ENCODE measurements around the gene OTUD1. TPM values are rescaled to one million over a fixed set of nuclear protein-coding genes. Genes with fewer than 3 reads are reported as not detected.

Gene OTUD1
- total and polyA plus RNA-seq, 10 of the 15 experiments (the other 5 are each of a cell fraction or from before 2014, with no cell fraction given) = 0.18 to 1.6 (median 0.63) TPM; not detected in 1

DNA sequence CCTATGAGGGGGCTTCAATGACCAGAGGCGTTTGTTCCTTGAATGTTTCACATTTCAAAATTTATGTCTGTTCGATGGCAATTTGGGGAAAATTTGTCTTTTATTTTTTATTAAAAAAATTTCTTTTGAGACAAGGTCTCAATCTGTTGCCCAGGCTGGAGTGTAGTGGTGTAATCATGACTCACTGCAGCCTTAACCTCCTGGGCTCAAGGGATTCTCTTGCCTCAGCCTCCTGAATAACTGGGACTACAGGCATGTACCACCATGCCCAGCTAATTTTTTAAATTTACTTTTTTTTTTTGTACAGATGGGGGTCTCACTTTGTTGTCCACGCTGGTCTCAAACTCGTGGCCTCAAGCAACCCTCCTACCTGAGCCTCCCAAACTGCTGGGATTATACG lies 39.7 kb downstream of the OTUD1 start (continued):
- TF ChIP-seq, protein P1, sequence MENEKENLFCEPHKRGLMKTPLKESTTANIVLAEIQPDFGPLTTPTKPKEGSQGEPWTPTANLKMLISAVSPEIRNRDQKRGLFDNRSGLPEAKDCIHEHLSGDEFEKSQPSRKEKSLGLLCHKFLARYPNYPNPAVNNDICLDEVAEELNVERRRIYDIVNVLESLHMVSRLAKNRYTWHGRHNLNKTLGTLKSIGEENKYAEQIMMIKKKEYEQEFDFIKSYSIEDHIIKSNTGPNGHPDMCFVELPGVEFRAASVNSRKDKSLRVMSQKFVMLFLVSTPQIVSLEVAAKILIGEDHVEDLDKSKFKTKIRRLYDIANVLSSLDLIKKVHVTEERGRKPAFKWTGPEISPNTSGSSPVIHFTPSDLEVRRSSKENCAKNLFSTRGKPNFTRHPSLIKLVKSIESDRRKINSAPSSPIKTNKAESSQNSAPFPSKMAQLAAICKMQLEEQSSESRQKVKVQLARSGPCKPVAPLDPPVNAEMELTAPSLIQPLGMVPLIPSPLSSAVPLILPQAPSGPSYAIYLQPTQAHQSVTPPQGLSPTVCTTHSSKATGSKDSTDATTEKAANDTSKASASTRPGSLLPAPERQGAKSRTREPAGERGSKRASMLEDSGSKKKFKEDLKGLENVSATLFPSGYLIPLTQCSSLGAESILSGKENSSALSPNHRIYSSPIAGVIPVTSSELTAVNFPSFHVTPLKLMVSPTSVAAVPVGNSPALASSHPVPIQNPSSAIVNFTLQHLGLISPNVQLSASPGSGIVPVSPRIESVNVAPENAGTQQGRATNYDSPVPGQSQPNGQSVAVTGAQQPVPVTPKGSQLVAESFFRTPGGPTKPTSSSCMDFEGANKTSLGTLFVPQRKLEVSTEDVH (IDR thresholded peaks at IDR 0.05; ENCODE audit: low read depth, partially characterized antibody) = no peak

DNA sequence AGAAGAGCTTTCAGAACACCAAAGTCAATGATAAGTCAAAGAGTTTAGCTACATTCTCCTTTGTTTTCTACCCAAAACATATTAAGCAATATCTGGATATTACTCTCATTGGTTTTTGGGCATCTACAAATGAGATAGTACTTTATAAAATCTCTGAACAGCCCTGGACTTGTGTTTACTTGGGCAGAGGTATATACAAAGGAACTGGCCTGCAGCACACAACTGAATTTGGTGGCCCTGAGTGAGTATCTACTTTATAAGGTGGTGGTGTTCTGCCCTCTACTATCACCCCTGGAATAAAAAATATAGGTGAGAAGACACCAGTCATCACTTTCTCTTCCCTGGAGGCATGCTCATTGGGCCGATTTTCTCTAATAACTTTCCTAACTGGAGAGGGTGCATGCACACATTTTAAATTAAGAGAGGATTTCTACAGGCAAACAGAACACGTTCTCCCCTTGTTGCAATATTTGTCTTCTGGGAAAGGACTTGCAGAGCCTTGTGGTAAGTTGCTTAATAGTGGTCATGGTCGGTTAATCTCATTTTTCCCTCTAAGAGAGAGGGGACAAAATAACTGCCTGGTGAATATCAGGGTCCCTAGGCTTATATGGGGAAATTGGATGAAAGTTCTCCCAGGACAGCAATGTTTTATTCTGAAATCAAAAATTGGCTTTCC lies 41.1 kb downstream of the OTUD1 start:
- no peak overlapping the region for H3K4me2 ChIP-seq (ENCODE audit: control insufficient read depth, insufficient read depth)
- no peaks in the 10 kb centered on the region for H3K79me2 ChIP-seq (ENCODE audit: control insufficient read depth, insufficient read depth, low read length)
- DNase-seq (ENCODE audit: low read depth, low spot score) = no peak
- no peak overlapping the region for H3K4me3 ChIP-seq
- SMC1A ChIA-PET (ENCODE audit: uncharacterized antibody, unreplicated experiment) = no interaction called here
- H3K36me3 ChIP-seq (ENCODE audit: control insufficient read depth in 2 of 2, insufficient read depth in 2 of 2, low read length in 1 of 2) = no peaks in the 10 kb centered on the region
- intact Hi-C loops (cut with micrococcal nuclease; ENCODE audit: unreplicated experiment) (no loop called here), in situ Hi-C loops (cut with MboI) (no loop called here)
- H4K20me1 ChIP-seq (ENCODE audit: control insufficient read depth, insufficient read depth) = no peaks in the 10 kb centered on the region
- 2% methylated on average over 3 of the region's 3 CpGs for WGBS (ENCODE audit: insufficient coverage, insufficient replicate concordance, low lambda C conversion rate, missing lambda C conversion rate)
- no peaks in the 10 kb centered on the region for H3K4me1 ChIP-seq (ENCODE audit: control insufficient read depth, insufficient read depth, low read length)
- H3K9ac ChIP-seq (ENCODE audit: control insufficient read depth, insufficient read depth, low read length) = no peak overlapping the region
- no peaks in the 10 kb centered on the region for H3K9me3 ChIP-seq (replicated peaks; ENCODE audit: control insufficient read depth, insufficient read depth, low read length)
- POLR2A ChIA-PET = no interaction called here
- FAIRE-seq = no peak
- CTCF ChIA-PET = no interaction called here
- BruUV-seq (replicated peaks) = no TSS peak
- H3K27me3 ChIP-seq (replicated peaks in 1 of 2; ENCODE audit: control insufficient read depth in 2 of 2, insufficient read depth in 2 of 2, low read length in 1 of 2) = no peaks in the 10 kb centered on the region
- H3K27ac ChIP-seq (ENCODE audit: control insufficient read depth, insufficient read depth) = no peak overlapping the region
- H2AFZ ChIP-seq (ENCODE audit: control insufficient read depth, low read depth, low read length) = no peak overlapping the region
- no peak for ATAC-seq
- RAD21 ChIA-PET (ENCODE audit: unreplicated experiment) = no interaction called here
- TF ChIP-seq JUND (IDR thresholded peaks at IDR 0.05; ENCODE audit: low read depth, low read length) (no peak), TBL1XR1 (IDR thresholded peaks at IDR 0.05; ENCODE audit: low read depth, low read length) (no peak), SREBF1 (IDR thresholded peaks at IDR 0.05; ENCODE audit: low read length) (no peak), SUPT20H (IDR thresholded peaks at IDR 0.05; ENCODE audit: borderline replicate concordance, control insufficient read depth, low read depth, low read length) (no peak), SIX5 (IDR thresholded peaks at IDR 0.05; ENCODE audit: low read depth, low read length, severe bottlenecking) (no peak), HCFC1 (IDR thresholded peaks at IDR 0.05; ENCODE audit: low read length) (no peak), STAT1 (conservative IDR thresholded peaks at IDR 0.05) (no peak), GATAD2B (conservative IDR thresholded peaks at IDR 0.05; ENCODE audit: low read depth) (no peak), ATF7 (IDR thresholded peaks at IDR 0.05; ENCODE audit: low read depth) (no peak)
- TF ChIP-seq, protein P2, sequence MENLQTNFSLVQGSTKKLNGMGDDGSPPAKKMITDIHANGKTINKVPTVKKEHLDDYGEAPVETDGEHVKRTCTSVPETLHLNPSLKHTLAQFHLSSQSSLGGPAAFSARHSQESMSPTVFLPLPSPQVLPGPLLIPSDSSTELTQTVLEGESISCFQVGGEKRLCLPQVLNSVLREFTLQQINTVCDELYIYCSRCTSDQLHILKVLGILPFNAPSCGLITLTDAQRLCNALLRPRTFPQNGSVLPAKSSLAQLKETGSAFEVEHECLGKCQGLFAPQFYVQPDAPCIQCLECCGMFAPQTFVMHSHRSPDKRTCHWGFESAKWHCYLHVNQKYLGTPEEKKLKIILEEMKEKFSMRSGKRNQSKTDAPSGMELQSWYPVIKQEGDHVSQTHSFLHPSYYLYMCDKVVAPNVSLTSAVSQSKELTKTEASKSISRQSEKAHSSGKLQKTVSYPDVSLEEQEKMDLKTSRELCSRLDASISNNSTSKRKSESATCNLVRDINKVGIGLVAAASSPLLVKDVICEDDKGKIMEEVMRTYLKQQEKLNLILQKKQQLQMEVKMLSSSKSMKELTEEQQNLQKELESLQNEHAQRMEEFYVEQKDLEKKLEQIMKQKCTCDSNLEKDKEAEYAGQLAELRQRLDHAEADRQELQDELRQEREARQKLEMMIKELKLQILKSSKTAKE (IDR thresholded peaks at IDR 0.05; ENCODE audit: low read depth, poor library complexity, severe bottlenecking) = no peak
- TF ChIP-seq, protein P3, sequence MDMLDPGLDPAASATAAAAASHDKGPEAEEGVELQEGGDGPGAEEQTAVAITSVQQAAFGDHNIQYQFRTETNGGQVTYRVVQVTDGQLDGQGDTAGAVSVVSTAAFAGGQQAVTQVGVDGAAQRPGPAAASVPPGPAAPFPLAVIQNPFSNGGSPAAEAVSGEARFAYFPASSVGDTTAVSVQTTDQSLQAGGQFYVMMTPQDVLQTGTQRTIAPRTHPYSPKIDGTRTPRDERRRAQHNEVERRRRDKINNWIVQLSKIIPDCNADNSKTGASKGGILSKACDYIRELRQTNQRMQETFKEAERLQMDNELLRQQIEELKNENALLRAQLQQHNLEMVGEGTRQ (IDR thresholded peaks at IDR 0.05; ENCODE audit: borderline replicate concordance, low read depth, low read length) = no peak
- TF ChIP-seq, protein P4, sequence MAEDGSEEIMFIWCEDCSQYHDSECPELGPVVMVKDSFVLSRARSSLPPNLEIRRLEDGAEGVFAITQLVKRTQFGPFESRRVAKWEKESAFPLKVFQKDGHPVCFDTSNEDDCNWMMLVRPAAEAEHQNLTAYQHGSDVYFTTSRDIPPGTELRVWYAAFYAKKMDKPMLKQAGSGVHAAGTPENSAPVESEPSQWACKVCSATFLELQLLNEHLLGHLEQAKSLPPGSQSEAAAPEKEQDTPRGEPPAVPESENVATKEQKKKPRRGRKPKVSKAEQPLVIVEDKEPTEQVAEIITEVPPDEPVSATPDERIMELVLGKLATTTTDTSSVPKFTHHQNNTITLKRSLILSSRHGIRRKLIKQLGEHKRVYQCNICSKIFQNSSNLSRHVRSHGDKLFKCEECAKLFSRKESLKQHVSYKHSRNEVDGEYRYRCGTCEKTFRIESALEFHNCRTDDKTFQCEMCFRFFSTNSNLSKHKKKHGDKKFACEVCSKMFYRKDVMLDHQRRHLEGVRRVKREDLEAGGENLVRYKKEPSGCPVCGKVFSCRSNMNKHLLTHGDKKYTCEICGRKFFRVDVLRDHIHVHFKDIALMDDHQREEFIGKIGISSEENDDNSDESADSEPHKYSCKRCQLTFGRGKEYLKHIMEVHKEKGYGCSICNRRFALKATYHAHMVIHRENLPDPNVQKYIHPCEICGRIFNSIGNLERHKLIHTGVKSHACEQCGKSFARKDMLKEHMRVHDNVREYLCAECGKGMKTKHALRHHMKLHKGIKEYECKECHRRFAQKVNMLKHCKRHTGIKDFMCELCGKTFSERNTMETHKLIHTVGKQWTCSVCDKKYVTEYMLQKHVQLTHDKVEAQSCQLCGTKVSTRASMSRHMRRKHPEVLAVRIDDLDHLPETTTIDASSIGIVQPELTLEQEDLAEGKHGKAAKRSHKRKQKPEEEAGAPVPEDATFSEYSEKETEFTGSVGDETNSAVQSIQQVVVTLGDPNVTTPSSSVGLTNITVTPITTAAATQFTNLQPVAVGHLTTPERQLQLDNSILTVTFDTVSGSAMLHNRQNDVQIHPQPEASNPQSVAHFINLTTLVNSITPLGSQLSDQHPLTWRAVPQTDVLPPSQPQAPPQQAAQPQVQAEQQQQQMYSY (CRISPR knock-in tag; IDR thresholded peaks at IDR 0.05) = no peak

All from GM12878 (cell line).